Myocyte (in vitro differentiated cells): ENCODE measurements around the gene URM1. TPM values are rescaled to one million over a fixed set of nuclear protein-coding genes. Genes with fewer than 3 reads are reported as not detected.
"Not testable (repeated sequence)": the region's sequence is repeated elsewhere in the genome, so short reads cannot be mapped to it uniquely, and the experiment has no call there.

ENCODE experiments used
- DNase-seq: peaks from one replicate; pipeline ENCODE4 v3.0.0-alpha.2; 2012; ENCODE audit warnings: low read depth
- total RNA-seq: library from RNA; depleted of rRNA; stranded (reverse); fragments of >200 nt; gene quantifications from 2 replicates; pipeline ENCODE4 v1.2.3, GENCODE V29; 2014

The URM1 gene
- total RNA-seq, 1 donor from 2014 or later: 43.5 TPM

DNA sequence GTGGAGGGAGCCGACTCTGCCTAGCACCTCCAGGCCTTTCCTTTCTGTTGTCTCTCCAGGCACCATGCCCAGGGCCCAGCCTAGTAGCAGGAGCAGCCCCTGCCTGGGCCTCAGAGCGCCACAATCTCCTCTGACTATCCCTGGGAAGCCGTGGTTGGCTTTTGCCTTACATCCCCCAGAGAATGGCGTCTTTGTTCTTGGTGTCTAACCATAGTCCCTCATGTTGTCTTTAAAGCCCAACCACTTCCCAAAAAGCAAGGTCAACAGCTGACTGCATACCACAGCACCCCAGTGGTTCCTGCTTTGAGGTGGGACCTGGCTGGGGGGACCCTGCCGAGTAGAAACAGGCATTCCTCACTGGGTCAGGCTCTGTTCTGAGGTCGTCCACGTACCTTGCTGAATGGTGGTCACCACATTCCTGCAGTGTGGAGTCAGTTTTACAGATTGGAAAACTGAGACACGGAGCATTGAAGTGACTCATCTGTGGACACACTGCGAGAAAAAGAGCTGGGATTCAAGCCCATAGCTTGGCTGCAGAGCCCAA, 35.7 kb downstream of the URM1 start:
- DNase-seq: peak; percentile 49

DNA sequence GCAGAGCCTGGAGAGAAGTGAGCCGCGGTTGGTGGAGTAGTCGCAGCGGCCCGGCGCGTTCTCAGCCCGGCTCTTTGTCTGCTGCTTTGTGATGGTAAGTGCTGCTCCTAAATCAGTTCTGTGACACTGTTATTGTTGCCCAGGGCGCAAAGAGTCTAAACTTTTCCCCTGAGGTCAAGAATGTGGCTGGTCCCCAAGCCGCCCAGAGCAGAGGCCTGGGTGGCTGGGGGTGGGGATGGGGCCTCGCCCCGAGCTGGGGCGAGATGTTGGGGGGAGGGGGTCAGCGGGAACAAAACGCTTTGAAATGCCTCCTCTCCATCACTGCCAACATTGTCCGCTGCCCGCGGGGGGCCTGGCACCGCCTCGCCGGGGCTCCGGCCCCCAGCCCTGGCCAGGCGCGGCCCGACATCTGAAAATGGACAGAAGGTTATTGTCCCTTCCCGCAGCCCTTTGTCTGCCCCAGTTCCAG, 37.8 kb downstream of the URM1 start:
- no peak for DNase-seq

DNA sequence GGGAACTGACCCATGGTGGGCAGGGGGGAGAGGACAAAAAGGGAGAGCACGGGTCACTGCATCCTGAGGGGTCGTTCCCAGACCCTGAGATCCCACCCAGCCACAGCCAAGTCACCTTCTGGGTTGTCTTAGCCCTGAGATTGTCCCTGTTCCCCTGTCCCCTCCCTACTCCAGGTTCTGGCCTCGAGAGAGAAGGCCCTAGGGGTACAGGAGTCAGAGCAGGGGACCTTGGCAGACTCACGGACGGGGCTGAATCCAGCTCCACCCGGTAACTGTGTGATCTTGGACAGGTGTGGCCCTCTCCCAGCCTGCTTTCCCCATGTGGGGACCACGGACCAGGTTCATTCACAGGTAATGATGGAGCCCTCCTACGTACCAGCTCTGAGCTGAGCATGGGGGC, 38.3 kb downstream of the URM1 start:
- no peak for DNase-seq

DNA sequence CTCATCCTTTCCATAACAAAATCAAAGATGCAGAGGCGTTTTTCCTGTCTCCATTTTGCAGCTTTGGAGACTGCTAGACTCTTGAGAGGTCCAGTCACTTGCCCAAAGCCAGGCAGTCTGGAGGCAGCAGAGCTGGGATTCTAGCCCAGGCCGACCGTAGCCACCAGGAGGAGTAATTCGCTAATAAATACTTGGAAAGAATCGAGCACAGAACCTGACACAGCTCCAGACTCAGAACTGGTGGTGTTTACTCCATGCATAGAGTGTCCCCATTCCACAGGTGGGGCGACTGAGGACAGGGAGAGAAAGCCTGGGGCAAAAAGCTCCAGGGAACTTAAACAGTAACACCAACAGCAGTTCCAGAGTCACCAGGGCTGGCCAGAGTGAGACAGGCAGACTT, 38.8 kb downstream of the URM1 start:
- DNase-seq: peak; percentile 39

- peak; percentile 37 for DNase-seq
Observed at GRCh38 chr9:128411364-128412119, 40.4 kb downstream of the URM1 start.

GRCh38 chr9:128412120-128412790, 41.1 kb downstream of the URM1 start:
- peak; percentile 48 for DNase-seq

DNA sequence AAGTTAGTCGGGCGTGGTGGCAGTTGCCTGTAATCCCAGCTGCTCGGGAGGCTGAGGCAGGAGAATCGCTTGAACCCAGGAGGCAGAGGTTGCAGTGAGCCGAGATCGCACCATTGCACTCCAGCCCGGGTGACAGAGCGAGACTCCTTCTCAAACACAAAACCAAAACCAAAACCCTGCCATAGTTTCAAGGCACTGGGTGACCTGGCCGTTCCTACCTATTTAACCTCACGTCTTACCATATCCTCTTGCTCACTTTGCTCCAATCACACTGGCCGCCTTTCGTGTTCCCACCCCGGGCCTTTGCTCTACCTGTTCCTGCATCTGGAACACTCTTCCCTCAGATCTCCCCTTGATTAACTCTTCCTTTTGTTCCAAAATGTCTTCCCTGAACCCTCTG, 42.6 kb downstream of the URM1 start:
- DNase-seq: not testable (repeated sequence)

DNA sequence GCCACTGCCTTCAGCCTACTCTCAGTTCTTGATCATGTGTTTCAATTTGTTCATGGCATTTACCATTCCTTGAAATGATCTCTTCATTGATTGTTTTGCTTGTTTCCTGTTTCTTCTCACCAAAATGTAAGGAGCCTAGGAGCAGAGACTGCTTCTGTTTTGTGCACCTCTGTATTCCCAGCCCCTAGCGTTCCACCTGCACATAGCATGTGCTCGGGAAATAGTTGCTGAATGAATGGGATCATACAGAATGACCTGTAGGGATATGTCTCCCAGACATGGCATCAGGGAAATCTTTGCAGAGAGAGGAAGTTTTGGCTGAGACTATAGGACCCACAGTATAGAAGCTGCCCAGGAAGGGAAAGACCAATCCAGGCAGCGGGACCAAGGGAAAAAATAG, 43.3 kb downstream of the URM1 start:
- no peak for DNase-seq

DNA sequence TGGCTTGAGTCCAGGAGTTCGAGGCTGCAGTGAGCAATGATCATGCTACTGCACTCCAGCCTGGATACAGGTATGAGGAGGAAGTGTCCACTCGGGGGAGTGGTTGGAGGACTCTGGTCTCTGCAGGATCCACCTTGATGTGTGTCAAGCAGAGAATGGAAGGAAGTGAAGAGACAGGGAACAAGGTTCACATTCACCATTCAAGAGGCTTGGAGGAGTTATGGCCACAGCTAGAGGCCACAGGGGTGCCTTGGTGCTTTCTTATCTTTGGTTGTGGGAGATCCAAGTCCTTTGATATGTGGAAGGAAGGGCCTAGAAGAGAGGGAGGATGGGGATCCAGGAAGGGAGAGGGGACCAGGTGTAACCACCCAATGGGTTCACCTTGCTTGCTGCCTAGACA, 44.1 kb downstream of the URM1 start:
- DNase-seq: no peak

GRCh38 chr9:128416014-128416413, 44.8 kb downstream of the URM1 start:
- no peak for DNase-seq

DNA sequence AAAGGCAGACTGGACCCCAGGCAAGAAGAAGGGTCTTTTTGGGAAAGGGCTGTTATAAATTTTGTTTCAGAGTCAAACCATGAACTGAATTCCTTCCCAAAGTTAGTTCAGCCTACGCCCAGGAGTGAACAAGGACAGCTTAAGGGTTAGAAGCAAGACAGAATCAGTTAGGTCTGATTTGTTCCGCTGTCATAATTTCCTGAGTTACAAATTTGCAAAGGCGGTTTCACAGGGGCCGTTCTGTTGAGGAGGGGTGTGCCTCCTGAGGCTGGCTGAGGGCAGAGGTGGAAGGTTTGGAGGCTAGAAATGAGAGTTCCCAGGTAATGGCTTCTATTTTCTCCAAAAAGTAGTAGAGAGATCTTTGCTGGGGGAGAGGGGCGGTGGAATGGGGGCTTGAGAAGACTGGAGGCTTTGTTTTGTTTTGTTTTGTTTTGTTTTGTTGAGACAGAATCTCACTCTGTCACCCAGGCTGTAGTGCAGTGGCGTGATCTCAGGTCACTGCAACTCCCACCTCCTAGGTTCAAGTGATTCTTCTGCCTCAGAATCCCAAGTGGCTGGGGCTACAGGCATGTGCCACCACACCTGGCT, 45.4 kb downstream of the URM1 start:
- DNase-seq: no peak

DNA sequence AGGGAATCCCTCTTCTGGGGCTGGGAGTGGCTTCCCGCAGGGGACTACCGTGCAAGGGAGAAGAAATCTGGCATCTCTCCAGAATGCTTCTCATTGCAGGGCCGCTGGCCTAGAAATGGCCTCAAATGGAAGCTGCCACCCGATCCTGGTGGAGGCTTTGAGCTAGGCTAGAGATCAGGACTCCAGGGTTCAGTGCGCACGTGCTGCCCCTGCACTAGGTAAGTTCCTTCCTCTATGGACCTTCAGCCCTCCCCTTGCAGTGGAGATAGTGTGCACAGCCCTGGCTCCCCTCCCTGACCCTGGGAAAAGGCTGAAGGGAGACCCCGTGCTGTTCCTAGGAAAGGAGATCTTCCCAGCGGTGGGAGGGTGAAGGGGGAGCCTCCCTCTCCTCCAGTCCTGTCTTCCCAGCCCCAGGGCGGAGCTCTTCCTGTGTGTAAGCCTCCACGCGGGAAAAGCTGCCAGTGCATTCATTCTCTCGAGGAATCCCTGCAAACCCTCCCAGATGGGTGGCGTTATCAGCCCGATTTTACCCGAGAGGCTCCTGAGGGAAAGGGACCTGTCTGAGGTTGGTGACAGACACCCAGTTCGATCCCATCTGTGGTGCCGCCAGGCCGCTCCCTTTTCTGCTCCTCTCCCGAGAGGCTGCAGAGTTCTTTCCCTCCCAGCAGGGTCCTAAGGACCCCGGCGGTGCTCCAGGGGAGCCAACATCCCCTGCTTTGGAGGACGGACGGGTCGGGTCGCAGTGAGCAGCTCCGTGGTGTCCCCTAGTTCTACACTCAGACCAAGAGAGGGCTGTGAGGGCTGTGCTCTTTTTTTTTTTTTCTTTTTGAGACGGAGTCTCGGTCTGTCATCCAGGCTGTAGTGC, 48.1 kb downstream of the URM1 start:
- DNase-seq: peak; percentile 37

GRCh38 chr9:128420060-128420650, 49.0 kb downstream of the URM1 start:
- peak; percentile 76 for DNase-seq

GRCh38 chr9:128420651-128421481, 49.7 kb downstream of the URM1 start, which contains the start of gene CERCAM:
TSS of gene CERCAM (plus strand) at chr9:128420857. CDS start at chr9:128420878, 21 bp downstream.
- DNase-seq: peak; percentile 60

DNA sequence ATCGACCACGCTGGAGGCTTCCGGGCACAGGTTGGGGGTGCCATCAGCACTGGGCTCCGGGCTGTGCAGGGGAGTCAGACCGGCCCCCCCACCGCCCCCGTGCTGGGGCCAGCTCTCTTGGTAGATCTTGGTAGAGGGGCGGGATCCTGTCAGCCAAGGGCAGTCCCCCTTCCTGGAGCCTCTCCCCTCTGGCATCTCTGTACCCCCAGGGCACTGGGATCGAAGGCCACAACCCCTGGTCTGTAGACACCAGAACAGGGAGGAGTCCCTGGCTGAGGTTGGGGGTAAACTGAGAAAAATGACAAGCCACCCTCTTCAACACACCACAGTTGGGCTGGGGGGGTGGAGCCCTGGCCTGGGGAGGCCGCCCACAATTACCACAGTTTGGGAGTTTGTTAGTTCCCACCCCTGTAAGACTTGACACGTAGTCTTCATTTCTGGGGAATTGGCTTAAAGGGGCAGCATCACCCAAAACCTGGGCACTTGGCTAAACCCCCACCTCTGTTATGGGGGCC, 50.4 kb downstream of the URM1 start:
- peak; percentile 29 for DNase-seq

DNA sequence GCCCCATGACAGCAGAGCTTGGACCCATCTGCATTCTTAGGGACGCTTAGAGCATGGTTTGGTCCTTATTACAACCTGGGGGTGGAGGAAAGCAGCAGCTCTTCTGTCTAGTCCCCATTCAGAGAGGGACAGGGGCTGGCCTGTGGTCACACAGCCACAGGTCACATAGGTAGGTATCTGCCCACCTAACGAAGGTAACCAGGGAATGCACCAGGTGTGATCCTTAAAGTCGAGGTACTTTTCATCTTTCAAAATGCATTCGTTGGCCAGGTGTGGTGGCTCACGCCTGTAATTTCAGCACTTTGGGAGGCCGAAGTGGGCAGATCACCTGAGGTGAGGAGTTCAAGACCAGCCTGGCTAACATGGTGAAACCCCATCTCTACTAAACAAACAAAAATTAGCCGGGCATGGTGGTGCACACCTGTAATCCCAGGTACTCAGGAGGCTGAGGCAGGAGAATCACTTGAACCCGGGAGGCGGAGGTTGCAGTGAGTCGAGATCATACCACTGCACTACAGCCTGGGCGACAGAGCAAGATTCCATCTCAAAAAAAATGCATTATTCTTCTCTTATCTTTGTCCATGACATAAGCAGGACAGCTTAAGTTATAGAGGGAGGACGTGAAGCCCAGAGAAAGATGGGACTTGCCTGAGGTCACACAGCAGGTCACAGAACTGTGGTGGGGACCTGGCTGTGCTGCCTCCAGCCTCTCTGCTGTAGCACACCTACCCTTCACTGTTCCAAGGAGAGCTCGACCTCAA, 51.0 kb downstream of the URM1 start:
- DNase-seq: not testable (repeated sequence)

- DNase-seq: peak; percentile 76
Observed at GRCh38 chr9:128422783-128423150, 51.6 kb downstream of the URM1 start.

DNA sequence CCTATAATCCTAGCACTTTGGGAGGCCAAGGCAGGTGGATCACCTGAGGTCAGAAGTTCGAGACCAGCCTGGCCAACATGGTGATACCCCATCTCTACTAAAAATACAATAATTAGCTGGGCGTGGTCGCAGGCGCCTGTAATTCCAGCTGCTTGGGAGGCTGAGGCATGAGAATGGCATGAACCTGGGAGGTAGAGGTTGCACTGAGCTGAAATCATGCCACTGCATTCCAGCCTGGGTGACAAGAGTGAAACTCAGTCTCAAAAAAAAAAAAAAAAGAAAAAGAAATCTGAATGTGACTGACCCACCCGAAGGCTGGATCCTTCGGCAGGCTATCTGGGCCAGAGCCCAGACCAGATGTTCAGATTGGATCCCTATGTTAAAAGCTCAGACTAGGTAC, 52.2 kb downstream of the URM1 start:
- DNase-seq: not testable (repeated sequence)
